Measurements from ENCODE around the gene TRAF3.

DNA sequence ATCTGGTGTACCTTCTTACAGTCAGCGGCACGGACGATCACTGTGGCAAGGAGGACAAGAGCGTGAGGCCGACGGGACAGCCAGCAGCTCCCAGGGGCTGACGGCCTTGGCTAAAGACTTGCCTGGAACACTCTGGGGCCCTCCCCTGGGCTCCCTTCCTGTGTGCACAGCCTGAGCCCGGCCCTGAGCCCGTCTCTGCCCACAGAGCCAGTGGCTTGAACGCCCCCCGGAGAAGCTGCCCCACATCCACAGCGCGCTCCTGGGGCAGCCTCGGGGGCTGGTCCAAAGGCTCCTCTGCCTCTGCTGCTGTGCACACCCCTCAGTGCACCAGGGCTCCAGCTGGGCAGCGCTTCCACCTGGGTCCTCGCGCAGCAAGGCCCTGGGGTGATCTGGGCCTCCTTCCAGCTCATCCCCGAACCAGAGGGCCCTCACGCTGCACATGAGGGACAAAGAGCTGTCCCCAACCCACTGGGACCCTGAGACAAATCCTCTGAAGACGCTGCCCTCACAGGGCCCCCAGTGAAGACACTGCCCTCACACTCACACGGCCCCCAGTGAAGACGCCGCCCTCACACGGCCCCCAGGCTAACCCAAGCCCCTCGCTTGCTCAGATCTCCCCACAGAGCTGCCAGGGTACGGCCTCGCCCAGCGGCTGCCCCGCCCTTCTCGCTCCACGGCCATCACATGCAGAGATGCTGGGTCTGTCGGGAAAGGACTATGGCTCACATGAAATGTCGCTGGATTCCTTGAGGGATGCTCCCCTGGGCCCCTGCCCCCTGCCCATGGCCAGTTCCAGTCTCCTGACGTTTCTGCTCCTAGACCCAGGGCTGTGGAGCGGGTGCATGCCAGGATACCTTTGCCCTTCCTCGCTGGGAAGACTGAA lies 167.4 kb downstream of the TRAF3 start:
- no peak for TF ChIP-seq CTCF (IDR thresholded peaks at IDR 0.05)
- TF ChIP-seq POLR2A (IDR thresholded peaks at IDR 0.05), result no peak
